Medulla oblongata (tissue), 1 donor: ENCODE measurements around the gene ARPC4.

Experiments
- DNase-seq: peaks from one replicate; pipeline ENCODE4 v3.0.0-alpha.2; 2015; ENCODE audit errors: extremely low spot score

Gene ARPC4

GRCh38 chr3:9793161-9793781 lies 389 bp downstream of the ARPC4 start:
- DNase-seq: no peak

GRCh38 chr3:9794400-9794799 lies 1.5 kb downstream of the ARPC4 start:
- DNase-seq: no peak

GRCh38 chr3:9795207-9795606 lies 2.3 kb downstream of the ARPC4 start:
- DNase-seq: peak; percentile 49

GRCh38 chr3:9797196-9797945 lies 4.5 kb downstream of the ARPC4 start:
- no peak for DNase-seq

GRCh38 chr3:9800529-9800928 lies 7.6 kb downstream of the ARPC4 start:
- no peak for DNase-seq

- no peak for DNase-seq
Measured at GRCh38 chr3:9803494-9803893, 10.6 kb downstream of the ARPC4 start.

- DNase-seq: no peak
Measured at GRCh38 chr3:9804996-9805395, 12.1 kb downstream of the ARPC4 start.

- DNase-seq: no peak
Measured at GRCh38 chr3:9806137-9806536, 13.3 kb downstream of the ARPC4 start.

- no peak for DNase-seq
Measured at GRCh38 chr3:9806688-9807589, 14.1 kb downstream of the ARPC4 start.

GRCh38 chr3:9807981-9808344 lies 15.1 kb downstream of the ARPC4 start:
- no peak for DNase-seq

GRCh38 chr3:9808345-9809037 lies 15.6 kb downstream of the ARPC4 start:
- DNase-seq: no peak

GRCh38 chr3:9809239-9809614 lies 16.3 kb downstream of the ARPC4 start:
- DNase-seq: no peak

- peak; percentile 71 for DNase-seq
Measured at GRCh38 chr3:9809615-9810432, 16.9 kb downstream of the ARPC4 start, which contains the start of gene TTLL3. TTLL3 (plus strand) TSS chr3:9810262; CDS start chr3:9810662, 400 bp downstream.

- DNase-seq: no peak
Measured at GRCh38 chr3:9810433-9810770, 17.5 kb downstream of the ARPC4 start.

- DNase-seq: no peak
Measured at GRCh38 chr3:9810846-9811245, 18.0 kb downstream of the ARPC4 start.

GRCh38 chr3:9812870-9813483 lies 20.1 kb downstream of the ARPC4 start:
- no peak for DNase-seq

GRCh38 chr3:9815986-9816385 lies 23.1 kb downstream of the ARPC4 start:
- DNase-seq: no peak

GRCh38 chr3:9817436-9817835 lies 24.6 kb downstream of the ARPC4 start:
- DNase-seq: no peak

- no peak for DNase-seq
Measured at GRCh38 chr3:9818666-9819335, 25.9 kb downstream of the ARPC4 start.

- DNase-seq: no peak
Measured at GRCh38 chr3:9820543-9820942, 27.7 kb downstream of the ARPC4 start.
